NCI-H510A treated with DMSO at 0.1 percent for 48 hours (cell line): Measurements from ENCODE around the gene NBPF8.
"Not testable (repeated sequence)": the region's sequence is repeated elsewhere in the genome, so short reads cannot be mapped to it uniquely, and the experiment has no call there.

Source experiments
- DNase-seq: peaks from one replicate; lab custom pipeline; 2025; lab: John Stamatoyannopoulos, UW

The NBPF8 gene

GRCh38 chr1:120414911-120415480 is at the start of gene NBPF8:
Gene NBPF8, plus strand, starts transcription at chr1:120415035. Its CDS starts 21,488 bp downstream, at chr1:120436523.
- DNase-seq: not testable (repeated sequence)

- DNase-seq: not testable (repeated sequence)
These were observed 47.1 kb upstream of the NBPF8 start for GRCh38 chr1:120367709-120368108.

- not testable (repeated sequence) for DNase-seq
These were observed 28.2 kb upstream of the NBPF8 start for GRCh38 chr1:120386651-120387050.

GRCh38 chr1:120388597-120389126 is 26.2 kb upstream of the NBPF8 start:
- peak; percentile 44 for DNase-seq

GRCh38 chr1:120391365-120391764 is 23.5 kb upstream of the NBPF8 start:
- not testable (repeated sequence) for DNase-seq

- not testable (repeated sequence) for DNase-seq
These were observed 21.3 kb upstream of the NBPF8 start for GRCh38 chr1:120393316-120394232.

GRCh38 chr1:120405348-120405747 is 9.5 kb upstream of the NBPF8 start:
- DNase-seq: not testable (repeated sequence)

- DNase-seq: not testable (repeated sequence)
These were observed 384 bp upstream of the NBPF8 start for GRCh38 chr1:120414451-120414850.

- not testable (repeated sequence) for DNase-seq
These were observed 692 bp downstream of the NBPF8 start for GRCh38 chr1:120415492-120415961.

- not testable (repeated sequence) for DNase-seq
These were observed 10.2 kb downstream of the NBPF8 start for GRCh38 chr1:120425063-120425462.

- DNase-seq: not testable (repeated sequence)
These were observed 16.8 kb downstream of the NBPF8 start for GRCh38 chr1:120431626-120432025.

GRCh38 chr1:120433831-120434230 is 19.0 kb downstream of the NBPF8 start:
- not testable (repeated sequence) for DNase-seq

GRCh38 chr1:120449124-120449523 is 34.3 kb downstream of the NBPF8 start:
- DNase-seq: not testable (repeated sequence)
